GM21423 (cell line): ENCODE data around the gene ZNF783.
"Not testable (repeated sequence)": the region's sequence is repeated elsewhere in the genome, so short reads cannot be mapped to it uniquely, and the experiment has no call there.

Source experiments
- ATAC-seq: cut with Tn5 transposase; IDR thresholded peaks from one replicate; pipeline ENCODE4 v1.9.1; 2021; ENCODE audit warnings: mild to moderate bottlenecking, moderate library complexity; ENCODE audit not compliant: unreplicated experiment

Gene ZNF783

DNA sequence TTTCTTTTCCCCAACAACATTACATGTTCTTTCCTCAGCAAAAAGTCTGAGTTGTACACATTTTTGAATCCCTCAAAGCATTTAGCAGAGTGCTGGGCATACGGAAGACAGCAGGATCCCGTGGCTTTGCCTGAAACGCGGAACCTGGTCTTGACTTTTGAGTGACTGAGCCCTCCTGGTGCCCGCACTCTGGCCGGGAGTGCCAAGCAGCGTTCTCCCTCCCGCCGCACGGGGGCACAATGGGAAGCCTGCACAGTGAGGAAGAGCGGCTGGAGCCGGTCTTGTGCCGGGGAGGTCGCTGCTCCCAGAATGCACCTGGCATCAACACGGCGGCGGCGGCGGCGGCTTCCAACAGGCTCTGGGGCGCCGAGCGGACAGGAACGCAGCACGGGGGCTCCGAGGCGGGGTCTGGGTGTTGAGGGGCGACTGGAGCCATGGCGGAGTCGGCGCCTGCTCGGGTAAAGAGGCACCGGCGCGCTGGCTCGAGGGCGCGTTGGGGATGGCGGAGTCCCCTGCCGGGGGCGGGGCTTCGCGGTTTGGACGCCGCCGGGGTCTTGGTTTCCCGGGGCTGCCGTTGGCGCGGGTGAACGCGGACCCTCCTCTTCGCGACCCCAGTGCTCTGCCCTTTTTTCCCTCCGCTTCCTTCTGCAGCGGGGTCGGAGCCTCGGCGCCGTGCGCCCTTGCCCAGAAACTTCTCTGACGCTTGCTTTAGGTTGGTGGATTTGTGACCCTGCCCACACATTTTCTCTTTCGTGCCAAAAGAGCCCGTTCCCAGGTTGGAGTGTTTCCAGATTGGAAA lies 22.5 kb upstream of the ZNF783 start, which contains the start of gene ZNF212:
ZNF212 (plus strand) TSS at position 307 of the 799 bp plus-strand sequence; CDS start at position 435, 128 bp downstream.
- ATAC-seq, result peak; percentile 100

DNA sequence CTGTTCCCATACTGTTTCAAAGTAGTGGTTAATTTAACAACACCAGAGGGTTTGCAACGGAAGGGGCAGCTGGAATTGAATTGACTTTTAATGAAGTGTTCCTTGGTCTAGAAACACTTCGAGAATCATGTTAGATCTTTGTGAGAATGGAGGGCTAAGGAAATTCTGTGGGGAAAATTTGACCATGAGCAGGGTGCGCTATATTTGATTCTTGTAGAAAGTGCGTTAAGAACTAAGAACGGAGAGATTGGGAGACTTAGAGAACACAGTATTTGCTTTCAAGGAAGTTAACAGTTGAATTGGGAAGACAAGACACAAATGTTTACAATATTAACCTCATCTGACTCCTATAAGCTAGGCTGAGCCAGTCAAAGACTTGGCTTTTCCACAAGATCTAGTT lies 21.4 kb upstream of the ZNF783 start:
- ATAC-seq, result no peak

DNA sequence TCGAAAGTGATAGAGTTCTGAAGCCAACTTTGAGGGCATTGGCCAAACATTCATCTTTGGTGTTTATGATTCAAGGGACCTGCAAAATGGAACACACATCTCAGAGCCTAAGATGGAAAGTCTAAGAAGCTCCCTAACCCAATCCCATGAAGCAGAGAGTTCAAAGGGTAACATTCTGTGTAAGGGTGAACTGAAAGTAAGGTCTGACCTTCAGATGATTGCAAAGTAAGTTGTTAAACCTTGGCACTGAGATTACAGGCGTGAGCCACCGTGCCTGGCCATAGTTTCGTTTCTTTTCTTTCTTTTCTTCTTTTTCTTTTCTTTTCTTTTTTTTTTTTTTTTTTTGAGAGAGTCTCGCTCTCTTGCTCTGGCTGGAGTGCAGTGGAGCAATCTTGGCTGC lies 20.3 kb upstream of the ZNF783 start:
- ATAC-seq, result no peak

DNA sequence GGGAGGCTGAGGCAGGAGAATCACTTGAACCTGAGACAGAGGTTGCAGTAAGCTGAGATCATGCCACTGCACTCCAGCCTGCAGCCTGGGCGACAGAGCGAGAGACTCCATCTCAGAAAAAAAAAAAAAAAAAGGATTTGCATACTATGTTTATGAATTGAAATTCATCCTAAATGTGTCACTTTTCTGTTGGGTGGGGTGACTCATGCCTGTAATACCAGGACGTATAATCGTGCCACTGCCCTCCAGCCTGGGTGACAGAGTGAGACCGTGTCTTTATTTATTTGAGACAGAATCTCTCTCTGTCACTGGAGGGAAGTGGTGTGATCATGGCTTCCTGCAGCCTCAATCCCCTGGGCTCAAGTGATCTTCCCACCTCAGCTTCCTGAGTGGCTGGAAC lies 16.8 kb upstream of the ZNF783 start:
- ATAC-seq, result peak; percentile 64

DNA sequence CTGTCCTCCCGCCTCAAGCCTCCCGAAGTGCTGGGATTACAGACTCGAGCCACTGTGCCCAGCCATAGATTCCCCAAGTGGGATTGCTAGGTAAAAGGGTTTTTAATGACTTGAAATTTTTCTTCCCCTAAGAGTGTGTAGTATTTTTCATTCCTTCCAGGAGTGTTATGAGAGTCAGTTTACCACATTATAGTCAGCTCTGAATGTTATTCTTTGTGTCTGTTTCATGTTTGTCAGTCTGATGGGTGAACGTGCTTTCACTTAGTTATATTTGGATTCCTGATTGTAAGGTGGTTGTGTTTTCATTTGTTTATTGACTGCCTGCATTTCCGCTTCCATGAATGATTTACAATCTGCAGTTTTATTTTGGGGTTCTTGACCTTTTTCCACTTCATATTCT lies 16.3 kb upstream of the ZNF783 start:
- peak; percentile 16 for ATAC-seq

DNA sequence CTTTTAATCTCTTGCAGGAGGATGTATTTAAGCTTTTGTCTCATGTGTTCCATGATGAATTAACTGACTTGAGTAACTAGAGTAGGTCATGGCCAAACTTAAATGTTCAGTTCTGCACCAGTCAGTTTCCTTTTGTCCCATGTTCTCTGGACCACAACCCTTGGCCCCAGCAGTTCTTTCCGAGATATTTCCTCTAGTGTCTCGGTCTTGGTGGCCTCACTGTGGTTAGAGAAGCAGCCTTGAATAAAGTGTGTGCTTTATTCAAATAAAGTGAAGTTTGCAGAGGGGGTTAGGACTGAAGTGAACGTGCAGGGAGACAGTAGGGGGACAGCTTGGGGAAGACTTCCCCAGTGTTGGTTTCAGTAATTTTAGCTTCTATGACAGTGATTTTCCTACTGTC lies 13.2 kb upstream of the ZNF783 start:
- ATAC-seq, result no peak

DNA sequence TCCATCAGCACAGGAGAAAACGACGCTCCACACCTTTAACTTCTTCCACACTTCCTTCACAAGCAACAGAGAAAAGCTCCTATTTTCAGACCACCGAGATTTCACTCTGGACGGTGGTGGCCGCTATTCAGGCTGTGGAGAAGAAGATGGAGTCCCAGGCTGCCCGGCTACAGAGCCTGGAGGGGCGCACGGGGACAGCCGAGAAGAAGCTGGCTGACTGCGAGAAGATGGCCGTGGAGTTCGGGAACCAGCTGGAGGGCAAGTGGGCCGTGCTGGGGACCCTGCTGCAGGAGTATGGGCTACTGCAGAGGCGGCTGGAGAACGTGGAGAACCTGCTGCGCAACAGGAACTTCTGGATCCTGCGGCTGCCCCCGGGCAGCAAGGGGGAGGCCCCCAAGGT lies 11.8 kb upstream of the ZNF783 start:
- not testable (repeated sequence) for ATAC-seq

DNA sequence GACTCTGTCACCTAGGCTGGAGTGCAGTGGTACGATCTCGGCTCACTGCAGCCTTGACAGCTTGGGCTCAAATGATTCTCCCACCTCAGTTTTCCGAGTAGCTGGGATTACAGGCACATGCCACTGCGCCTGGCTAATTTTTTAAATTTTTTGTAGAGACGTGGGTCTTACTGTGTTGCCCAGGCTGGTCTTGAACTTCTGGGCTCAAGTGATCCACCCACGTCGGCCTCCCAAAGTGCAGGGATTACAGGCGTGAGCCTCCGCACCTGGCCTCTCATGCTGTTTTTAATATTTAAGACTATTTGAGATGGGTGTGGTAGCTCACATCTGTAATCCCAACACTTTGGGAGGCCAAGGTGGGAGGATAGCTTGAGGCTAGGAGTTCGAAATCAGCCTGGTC lies 10.5 kb upstream of the ZNF783 start:
- ATAC-seq, result not testable (repeated sequence)

DNA sequence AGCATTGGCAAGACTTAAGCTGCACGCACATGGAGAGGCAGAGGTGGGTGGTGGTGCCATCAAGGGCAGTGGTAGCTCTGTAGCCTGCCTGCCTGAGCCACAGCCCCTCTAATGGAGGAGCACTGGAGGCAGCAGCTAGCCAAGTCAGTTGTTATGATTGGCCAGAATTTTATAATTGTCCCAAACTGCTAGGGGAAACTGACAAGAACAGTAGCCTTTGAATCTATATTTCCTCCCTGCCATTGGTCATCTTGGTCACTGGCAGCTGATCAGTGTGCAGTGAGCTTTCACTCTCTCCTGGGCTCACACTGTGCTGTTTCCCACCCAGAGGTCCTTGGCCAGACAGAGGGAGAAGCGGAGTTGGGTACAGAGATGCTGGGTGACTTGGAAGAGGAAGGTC lies 9.6 kb upstream of the ZNF783 start:
- ATAC-seq, result no peak

DNA sequence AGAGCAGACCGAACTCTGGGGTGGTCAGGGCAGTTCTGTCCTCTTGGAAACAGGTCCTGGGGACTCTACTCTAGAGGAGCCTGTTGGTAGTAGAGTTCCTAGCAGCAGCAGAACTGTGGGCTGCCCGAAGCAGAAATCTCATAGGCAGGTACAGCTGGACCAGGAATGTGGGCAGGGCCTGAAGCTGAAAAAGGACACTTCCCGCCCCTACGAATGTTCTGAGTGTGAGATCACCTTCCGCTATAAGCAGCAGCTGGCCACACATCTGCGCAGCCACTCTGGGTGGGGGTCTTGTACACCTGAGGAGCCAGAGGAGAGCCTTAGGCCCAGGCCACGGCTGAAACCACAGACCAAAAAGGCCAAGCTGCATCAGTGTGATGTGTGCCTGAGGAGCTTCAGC lies 8.3 kb upstream of the ZNF783 start:
- ATAC-seq, result no peak

DNA sequence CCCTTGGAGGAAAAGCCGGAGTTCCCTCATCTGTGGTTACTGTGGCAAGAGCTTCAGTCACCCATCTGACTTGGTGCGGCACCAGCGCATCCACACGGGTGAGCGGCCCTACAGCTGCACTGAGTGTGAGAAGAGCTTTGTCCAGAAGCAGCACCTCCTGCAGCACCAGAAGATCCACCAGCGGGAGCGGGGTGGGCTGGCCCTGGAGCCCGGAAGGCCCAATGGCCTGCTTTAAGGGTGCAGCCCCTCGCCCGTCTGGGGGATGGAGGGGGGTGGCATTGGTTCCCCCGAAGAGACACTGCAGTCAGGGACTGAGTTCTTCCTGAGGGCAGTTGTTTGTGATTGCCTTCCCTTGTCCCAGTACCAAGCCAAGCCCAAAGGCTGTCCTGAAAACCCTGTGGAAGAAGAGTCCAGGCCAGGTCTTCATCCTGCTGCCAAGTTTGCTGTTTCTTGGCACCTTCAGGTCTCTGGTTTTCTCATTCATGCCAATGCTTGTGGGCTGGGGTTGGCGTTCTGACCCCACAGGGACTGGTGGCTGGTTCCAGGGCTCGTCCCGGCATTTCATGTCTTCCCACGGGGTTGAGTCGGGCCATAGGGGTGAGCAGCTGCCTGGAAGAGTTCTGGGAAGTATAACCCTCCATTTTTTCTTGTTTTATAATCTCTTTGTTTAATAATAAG lies 7.7 kb upstream of the ZNF783 start:
- ATAC-seq, result no peak

DNA sequence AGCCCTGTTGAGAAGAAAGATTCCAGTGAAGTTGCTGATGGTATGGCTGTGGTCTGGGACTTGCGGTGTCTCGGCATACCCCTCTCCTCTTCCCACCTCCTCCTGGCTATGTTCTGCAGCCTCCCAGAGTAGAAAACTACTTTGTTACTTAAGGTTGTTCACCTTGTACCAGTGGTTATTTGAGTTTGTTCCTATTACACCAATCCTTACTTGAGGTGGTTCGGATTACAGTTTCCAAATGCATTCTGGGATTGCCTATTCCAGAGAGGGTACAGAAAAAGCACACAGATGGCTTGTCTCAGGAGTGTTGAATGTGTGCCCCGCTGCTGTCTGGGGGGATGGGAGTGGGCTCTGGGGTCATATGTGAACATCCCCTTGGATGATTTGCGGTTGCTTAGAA lies 6.8 kb upstream of the ZNF783 start:
- ATAC-seq, result no peak

DNA sequence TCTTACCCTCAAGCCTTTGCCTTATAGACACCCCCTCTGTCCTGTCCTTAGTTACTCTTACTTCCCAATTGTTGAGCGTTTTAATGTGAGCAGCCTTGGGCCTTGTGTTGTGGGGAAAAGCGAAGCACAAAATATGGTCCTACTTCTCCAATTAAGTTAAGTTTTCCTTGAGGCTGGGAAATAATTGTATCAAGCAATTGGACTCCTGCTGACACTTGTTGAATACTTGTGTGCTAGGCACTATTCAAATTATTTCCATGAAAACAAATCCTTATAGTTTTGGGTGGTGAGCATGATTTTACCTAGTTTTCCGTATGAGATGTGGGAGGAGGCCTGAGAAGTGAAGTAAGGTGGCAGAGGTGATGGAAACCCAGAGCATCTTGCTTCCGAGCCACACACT lies 5.4 kb upstream of the ZNF783 start:
- no peak for ATAC-seq

DNA sequence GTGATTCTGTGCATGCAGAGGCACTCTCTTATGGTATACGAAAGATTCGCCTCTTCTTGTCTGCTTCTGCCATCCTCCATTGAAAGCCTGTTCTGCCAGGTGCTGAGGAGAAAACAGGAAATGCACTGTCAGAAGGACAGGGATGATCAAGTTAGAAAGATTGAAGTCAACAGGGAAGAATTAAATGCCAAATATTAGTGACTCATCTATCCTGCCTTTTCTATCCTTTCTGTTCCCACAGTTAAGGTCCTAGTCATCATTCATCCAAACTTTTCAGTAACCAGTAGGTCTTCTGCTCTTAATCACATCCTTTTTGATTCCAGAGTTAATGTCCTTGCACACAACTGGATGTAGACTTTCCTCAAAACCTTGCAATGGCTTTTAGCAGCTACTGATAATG lies 4.8 kb upstream of the ZNF783 start:
- ATAC-seq, result no peak

DNA sequence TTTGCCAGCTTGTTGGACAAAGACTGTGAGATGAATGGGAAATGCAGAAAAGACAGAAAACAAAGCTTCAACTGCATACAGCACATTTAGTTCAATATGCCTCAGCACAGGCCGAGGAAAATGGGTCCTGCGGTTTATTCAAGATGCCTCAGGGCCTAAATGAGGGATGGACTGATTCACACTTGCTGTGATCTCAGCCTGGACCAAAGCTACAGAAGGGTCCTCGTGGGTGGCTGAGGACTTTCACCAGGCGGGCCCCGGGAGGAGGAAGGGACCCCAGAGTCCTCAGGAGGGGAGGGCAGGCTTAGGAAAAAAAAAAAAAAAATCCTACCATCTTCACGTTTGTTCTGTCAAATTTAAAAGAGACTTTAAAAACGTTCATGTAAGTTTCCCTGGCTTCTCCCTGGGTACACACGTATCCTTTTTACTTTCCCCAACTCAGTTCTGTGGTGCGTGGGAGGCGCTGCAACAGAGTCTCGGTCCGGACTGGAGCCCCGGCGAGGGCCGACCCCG lies 624 bp upstream of the ZNF783 start:
- ATAC-seq, result no peak

DNA sequence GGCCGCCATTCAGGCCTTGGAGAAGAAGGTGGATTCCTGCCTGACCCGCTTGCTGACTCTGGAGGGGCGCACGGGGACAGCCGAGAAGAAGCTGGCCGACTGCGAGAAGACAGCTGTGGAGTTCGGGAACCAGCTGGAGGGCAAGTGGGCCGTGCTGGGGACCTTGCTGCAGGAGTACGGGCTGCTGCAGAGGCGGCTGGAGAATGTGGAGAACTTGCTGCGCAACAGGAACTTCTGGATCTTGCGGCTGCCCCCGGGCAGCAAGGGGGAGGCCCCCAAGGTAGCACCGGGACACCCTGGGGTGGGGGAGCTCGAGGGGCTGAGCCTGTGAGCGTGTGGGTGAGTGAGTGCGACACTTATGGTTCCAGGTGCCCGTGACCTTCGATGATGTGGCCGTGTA lies 4.5 kb downstream of the ZNF783 start:
- ATAC-seq, result no peak

DNA sequence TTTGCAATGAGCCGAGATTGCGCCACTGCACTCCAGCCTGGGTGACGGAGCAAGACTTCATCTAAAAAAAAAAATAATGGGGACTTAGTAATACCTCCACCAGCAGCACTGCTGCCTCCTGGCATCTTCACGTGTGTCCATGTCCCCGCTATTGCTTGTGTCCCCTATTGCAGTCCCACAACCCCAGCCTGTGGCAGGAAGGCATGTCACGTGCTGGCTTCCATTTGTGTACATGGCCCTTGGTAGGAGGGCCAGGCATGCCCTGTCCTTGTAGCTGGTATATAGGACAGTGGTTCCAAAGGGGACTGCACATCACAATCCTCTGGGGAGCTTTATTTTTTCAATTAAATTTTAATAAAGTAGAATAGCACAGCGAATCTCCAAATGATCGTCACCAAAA lies 5.7 kb downstream of the ZNF783 start:
- no peak for ATAC-seq

DNA sequence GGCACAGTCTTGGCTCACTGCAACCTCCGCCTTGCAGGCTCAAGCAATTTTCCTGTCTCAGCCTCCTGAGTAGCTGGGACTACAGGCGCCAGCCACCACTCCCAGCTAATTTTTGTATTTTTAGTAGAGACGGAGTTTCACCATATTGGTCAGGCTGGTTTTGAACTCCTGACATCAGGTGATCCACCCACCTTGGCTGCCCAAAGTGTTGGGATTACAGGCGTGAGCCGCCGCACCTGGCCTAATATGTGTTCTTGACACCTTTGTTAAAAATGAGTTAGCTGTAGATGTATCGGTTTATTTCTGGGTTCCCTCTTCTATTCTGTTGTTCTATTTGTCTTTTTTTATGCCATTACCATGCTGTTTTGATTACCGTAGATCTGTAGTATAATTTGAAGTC lies 12.4 kb downstream of the ZNF783 start:
- ATAC-seq, result not testable (repeated sequence)

DNA sequence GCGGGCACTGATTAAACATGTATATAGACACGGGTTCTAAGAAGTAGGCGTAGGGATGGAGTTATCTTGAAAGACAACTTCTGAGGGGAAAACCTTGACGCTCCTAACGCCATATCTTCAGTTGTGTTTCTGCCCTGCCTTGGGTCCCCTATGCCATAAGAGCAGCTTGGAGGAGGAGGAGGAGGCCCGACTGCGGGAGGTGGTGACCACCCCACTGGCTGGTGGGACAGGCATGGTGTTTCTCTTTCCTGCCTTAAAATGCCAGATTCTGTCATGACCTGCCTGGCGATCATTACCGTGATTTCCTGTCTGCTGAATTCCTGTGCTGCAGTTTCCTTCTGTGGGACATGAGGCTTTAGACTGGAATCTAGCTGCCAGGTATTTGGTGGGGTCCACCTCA lies 15.9 kb downstream of the ZNF783 start:
- no peak for ATAC-seq

DNA sequence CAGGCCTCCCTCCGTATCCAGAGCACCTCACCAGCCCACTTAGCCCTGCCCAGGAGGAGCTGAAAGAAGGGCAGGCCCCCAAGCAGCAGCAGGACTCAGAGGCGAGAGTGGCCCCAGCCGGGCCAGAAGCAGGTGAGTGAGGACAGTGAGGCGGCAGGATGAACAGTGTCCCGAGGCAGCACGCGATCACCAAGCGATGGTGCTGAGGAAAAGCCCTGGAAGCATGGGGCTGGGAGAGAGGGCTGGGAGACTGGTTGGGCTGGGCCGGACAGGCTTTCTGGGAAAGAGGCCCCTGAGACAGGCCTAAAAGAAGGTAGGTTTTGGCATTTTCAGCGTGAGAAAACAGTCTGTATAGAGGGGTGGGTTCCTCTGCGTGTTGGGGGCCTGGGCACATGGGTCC lies 16.4 kb downstream of the ZNF783 start:
- ATAC-seq, result no peak

DNA sequence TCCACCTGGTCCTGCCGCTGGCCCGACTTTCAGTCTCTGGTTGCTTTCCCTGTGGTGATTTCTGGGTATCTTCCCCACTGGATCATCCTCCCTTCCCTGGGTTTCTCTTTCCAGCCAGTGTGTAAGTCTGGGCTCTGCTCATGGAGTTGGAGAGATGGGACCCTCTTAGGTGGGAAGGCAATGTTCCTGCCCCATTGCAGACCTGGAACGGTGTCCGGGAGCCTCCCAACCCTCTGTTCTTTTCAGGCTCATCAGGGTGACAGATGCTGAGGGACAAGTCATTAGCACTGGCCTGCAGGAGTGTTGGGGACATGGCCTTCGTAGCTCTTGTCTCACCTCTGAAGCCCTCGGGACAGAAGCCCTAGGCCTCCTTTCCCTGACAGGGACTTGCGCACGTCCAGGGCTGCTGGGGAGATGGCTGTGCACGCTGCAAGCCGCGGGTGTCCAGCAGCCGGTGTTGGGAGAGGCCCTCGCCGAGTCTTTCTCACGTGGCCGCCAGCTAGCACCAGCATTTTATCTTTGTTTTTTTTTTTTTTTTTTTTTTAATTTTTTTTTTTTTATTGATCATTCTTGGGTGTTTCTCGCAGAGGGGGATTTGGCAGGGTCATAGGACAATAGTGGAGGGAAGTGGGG lies 17.2 kb downstream of the ZNF783 start:
- ATAC-seq, result no peak

DNA sequence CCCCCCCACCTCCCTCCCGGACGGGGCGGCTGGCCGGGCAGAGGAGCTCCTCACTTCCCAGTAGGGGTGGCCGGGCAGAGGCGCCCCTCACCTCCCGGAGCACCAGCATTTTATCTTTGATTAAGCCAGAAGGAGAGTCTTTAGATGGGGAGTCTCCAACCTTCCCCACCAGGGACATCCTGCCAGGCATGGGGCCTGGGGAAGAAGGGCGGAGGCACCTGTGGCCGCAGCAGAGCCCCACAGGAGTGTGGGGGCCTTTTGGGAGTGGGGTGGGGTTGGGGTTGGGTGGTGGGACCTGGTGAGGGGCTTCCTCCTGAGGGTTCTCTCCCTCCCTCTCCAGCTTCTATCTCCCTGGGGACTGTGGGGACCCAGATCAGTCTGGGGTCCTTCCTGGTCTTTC lies 18.2 kb downstream of the ZNF783 start:
- no peak for ATAC-seq
